Effector CD4-positive, alpha-beta T cell (primary cell): ENCODE measurements around the gene LIMD2.
"Not testable (repeated sequence)": the region's sequence is repeated elsewhere in the genome, so short reads cannot be mapped to it uniquely, and the experiment has no call there.

Source experiments
- DNase-seq: peaks from one replicate; pipeline ENCODE4 v3.0.0-alpha.2; 2020
- total RNA-seq: gene quantifications from one replicate; lab custom pipeline; 2026; lab: John Stamatoyannopoulos, UW

LIMD2 gene
- total RNA-seq = 488 reads per million, percentile 98 among the genes with 10 or more reads in this experiment

- peak; percentile 81 for DNase-seq
Observed at GRCh38 chr17:63699638-63700527, at the start of gene LIMD2. TSS of gene LIMD2 (minus strand) at chr17:63700125. CDS start at chr17:63699298, 827 bp downstream.

- peak; percentile 98 for DNase-seq
Observed at GRCh38 chr17:63741408-63742173, 41.7 kb upstream of the LIMD2 start, which contains the start of gene STRADA. TSS of gene STRADA (minus strand) at chr17:63741799. CDS start at chr17:63728369, 13,430 bp downstream.

GRCh38 chr17:63741143-63741407, 41.1 kb upstream of the LIMD2 start:
- no peak for DNase-seq

GRCh38 chr17:63740464-63741142, 40.7 kb upstream of the LIMD2 start:
- no peak for DNase-seq

GRCh38 chr17:63735691-63736090, 35.8 kb upstream of the LIMD2 start:
- DNase-seq = no peak

- no peak for DNase-seq
Observed at GRCh38 chr17:63722403-63722802, 22.5 kb upstream of the LIMD2 start.

GRCh38 chr17:63720194-63720593, 20.3 kb upstream of the LIMD2 start:
- DNase-seq = not testable (repeated sequence)

- DNase-seq = no peak
Observed at GRCh38 chr17:63718988-63719387, 19.1 kb upstream of the LIMD2 start.

- DNase-seq = no peak
Observed at GRCh38 chr17:63716426-63716825, 16.5 kb upstream of the LIMD2 start.

- no peak for DNase-seq
Observed at GRCh38 chr17:63714550-63715277, 14.8 kb upstream of the LIMD2 start.

- no peak for DNase-seq
Observed at GRCh38 chr17:63709110-63709509, 9.2 kb upstream of the LIMD2 start.

GRCh38 chr17:63707151-63707550, 7.2 kb upstream of the LIMD2 start:
- no peak for DNase-seq

- no peak for DNase-seq
Observed at GRCh38 chr17:63706336-63707082, 6.6 kb upstream of the LIMD2 start.

- DNase-seq = no peak
Observed at GRCh38 chr17:63705657-63706056, 5.7 kb upstream of the LIMD2 start.

- DNase-seq = no peak
Observed at GRCh38 chr17:63704836-63705235, 4.9 kb upstream of the LIMD2 start.

- no peak for DNase-seq
Observed at GRCh38 chr17:63704259-63704576, 4.3 kb upstream of the LIMD2 start.

GRCh38 chr17:63703556-63704258, 3.8 kb upstream of the LIMD2 start:
- no peak for DNase-seq

GRCh38 chr17:63703029-63703428, 3.1 kb upstream of the LIMD2 start:
- no peak for DNase-seq

GRCh38 chr17:63702721-63703015, 2.7 kb upstream of the LIMD2 start:
- DNase-seq = no peak

GRCh38 chr17:63701868-63702720, 2.2 kb upstream of the LIMD2 start:
- peak; percentile 73 for DNase-seq

- no peak for DNase-seq
Observed at GRCh38 chr17:63701456-63701820, 1.5 kb upstream of the LIMD2 start.
